ENCODE results near the gene QRFPR. TPM values are rescaled to one million over a fixed set of nuclear protein-coding genes. Genes with fewer than 3 reads are reported as not detected.

The QRFPR gene
- polyA plus RNA-seq (0.06 to 0.38 TPM (median 0.26 TPM) in 3 replicates), polyA minus RNA-seq (0.16 TPM in 1 of 3 replicates, not detected in the others)
- polyA plus RNA-seq (2011; ENCODE audit: low read depth), result not detected
- polyA plus RNA-seq (2011; cell fraction: cytosol; rRNA removed), result 0.05 and 0.07 TPM in 2 replicates
- polyA plus RNA-seq (2011; cell fraction: nucleus; rRNA removed), result 0.08 TPM in 1 of 2 replicates, not detected in the other
- polyA plus RNA-seq (2012; ENCODE audit: low replicate concordance), result 0.25 TPM in 1 of 2 replicates, not detected in the other
- polyA minus RNA-seq (2011; cell fraction: cytosol; rRNA and poly(A)+ RNA removed), result not detected
- not detected in 2 replicates for polyA minus RNA-seq (2011; cell fraction: nucleus; rRNA and poly(A)+ RNA removed)

- Histone ChIP-seq H2AFZ (ENCODE audit: control insufficient read depth, low read length) (peak within 1 kb of the TSS; percentile 79), H3K4me3 (ENCODE audit: control insufficient read depth in 2 of 3, extremely low read depth in 1 of 3, insufficient read depth in 2 of 3, low read depth in 1 of 3, low read length in 3 of 3) (peak within 1 kb of the TSS in 2 of 3 experiments; percentile 56 to 58), H3K27ac (ENCODE audit: control insufficient read depth, insufficient read depth, low read length) (no peak within 1 kb of the TSS), H3K79me2 (ENCODE audit: control insufficient read depth, insufficient read depth, low read length) (no peaks in the 10 kb centered on the region), H3K27me3 (ENCODE audit: control insufficient read depth, extremely low read depth, insufficient read depth, low read length) (peaks cover 16% of the 10 kb centered on the region), H3K9me1 (ENCODE audit: control insufficient read depth, extremely low read depth, insufficient read depth, low read length) (no peaks in the 10 kb centered on the region), H3K9me3 (ENCODE audit: control insufficient read depth, low read depth, low read length) (no peaks in the 10 kb centered on the region), H3K36me3 (ENCODE audit: control insufficient read depth in 2 of 2, extremely low read depth in 1 of 2, insufficient read depth in 2 of 2, low read length in 2 of 2) (no peaks in the 10 kb centered on the region), H3K9ac (ENCODE audit: control insufficient read depth, extremely low read depth, insufficient read depth, low read length) (peak within 1 kb of the TSS; percentile 11), H3K4me1 (ENCODE audit: control insufficient read depth, extremely low read depth, insufficient read depth, low read length) (peaks cover 17% of the 10 kb centered on the region), H3K4me2 (ENCODE audit: control insufficient read depth, extremely low read depth, insufficient read depth, low read depth, low read length) (peak within 1 kb of the TSS; percentile 88), H4K20me1 (ENCODE audit: control insufficient read depth, extremely low read depth, insufficient read depth, low read length) (no peaks in the 10 kb centered on the region)
- dilution Hi-C loops (cut with MboI; ENCODE audit: extremely low pct_ligation_motif_present, low sequenced_read_pairs), result no loop called here
- FAIRE-seq (no peak), DNase-seq (ENCODE audit: low read depth, low spot score) (no peak)
- TF ChIP-seq CTCF (optimal IDR thresholded peaks at IDR 0.05 in 1 of 3, IDR thresholded peaks at IDR 0.05 in 1 of 3, conservative IDR thresholded peaks at IDR 0.05 in 1 of 3; ENCODE audit: extremely low read depth in 1 of 3, insufficient read depth in 2 of 3, low read length in 3 of 3) (no peak), EZH2 (IDR thresholded peaks at IDR 0.05; ENCODE audit: low read length) (peak; percentile 22)
Observed at GRCh38 chr4:121380776-121381462, at the start of gene QRFPR. QRFPR (minus strand) TSS chr4:121381018; CDS start chr4:121380647, 371 bp downstream.

GRCh38 chr4:121428721-121429120 lies 47.9 kb upstream of the QRFPR start:
- Histone ChIP-seq H3K4me3 (ENCODE audit: control insufficient read depth in 2 of 3, extremely low read depth in 1 of 3, insufficient read depth in 2 of 3, low read depth in 1 of 3, low read length in 3 of 3) (no peak overlapping the region), H2AFZ (ENCODE audit: control insufficient read depth, low read length) (no peak overlapping the region)

More at GRCh38 chr4:121428721-121429120, 47.9 kb upstream of the QRFPR start:
- Histone ChIP-seq H3K9me1 (ENCODE audit: control insufficient read depth, extremely low read depth, insufficient read depth, low read length) (no peaks in the 10 kb centered on the region), H3K27me3 (ENCODE audit: control insufficient read depth, extremely low read depth, insufficient read depth, low read length) (no peaks in the 10 kb centered on the region), H4K20me1 (ENCODE audit: control insufficient read depth, extremely low read depth, insufficient read depth, low read length) (no peaks in the 10 kb centered on the region), H3K9me3 (ENCODE audit: control insufficient read depth, low read depth, low read length) (no peaks in the 10 kb centered on the region), H3K36me3 (ENCODE audit: control insufficient read depth in 2 of 2, extremely low read depth in 1 of 2, insufficient read depth in 2 of 2, low read length in 2 of 2) (no peaks in the 10 kb centered on the region), H3K4me1 (ENCODE audit: control insufficient read depth, extremely low read depth, insufficient read depth, low read length) (no peaks in the 10 kb centered on the region), H3K9ac (ENCODE audit: control insufficient read depth, extremely low read depth, insufficient read depth, low read length) (no peak overlapping the region), H3K27ac (ENCODE audit: control insufficient read depth, insufficient read depth, low read length) (no peak overlapping the region), H3K79me2 (ENCODE audit: control insufficient read depth, insufficient read depth, low read length) (no peaks in the 10 kb centered on the region), H3K4me2 (ENCODE audit: control insufficient read depth, extremely low read depth, insufficient read depth, low read depth, low read length) (no peak overlapping the region)
- no peak for TF ChIP-seq EZH2 (IDR thresholded peaks at IDR 0.05; ENCODE audit: low read length)
- FAIRE-seq, result no peak
- DNase-seq (ENCODE audit: low read depth, low spot score), result no peak
- dilution Hi-C loops (cut with MboI; ENCODE audit: extremely low pct_ligation_motif_present, low sequenced_read_pairs), result no loop called here
